HCT116 (cell line): ENCODE measurements around the gene NAA35. TPM values are rescaled to one million over a fixed set of nuclear protein-coding genes. Genes with fewer than 3 reads are reported as not detected.

Source experiments
- ATAC-seq: fragments of 200-7000 bp; cut with Tn5 transposase; 2 replicates; pipeline ENCODE4 v1.9.1; 2020; ENCODE audit warnings: mild to moderate bottlenecking, moderate library complexity
- BruUV-seq: library from RNA; stranded (reverse); fragments of 400-500 nt; replicated peaks from 2 replicates; lab custom pipeline; 2021; lab: Mats Ljungman, UMichigan
- CTCF ChIA-PET: fragments of 300-600 bp; sonication (Branson Sonifier 250); formaldehyde crosslinking; loops from one replicate; lab custom pipeline; 2021; ENCODE audit warnings: antibody characterized with exemption; lab: Charles Lee
- POLR2A ChIA-PET: fragments of 300-600, 350-600 bp; sonication (Branson Sonifier 250); formaldehyde crosslinking; loops from one replicate; lab custom pipeline; 2021; ENCODE audit warnings: antibody characterized with exemption; lab: Charles Lee
- RAD21 ChIA-PET, 2 experiments: fragments of 300-600 bp; sonication (Branson Sonifier 250); formaldehyde crosslinking; loops; one replicate each; lab custom pipeline; 2023; ENCODE audit warnings: low total read pairs in 2 of 2; ENCODE audit not compliant: uncharacterized antibody in 2 of 2, unreplicated experiment in 2 of 2, low non-redundant PET in 1 of 2; lab: Charles Lee
- DNase-seq: peaks from one replicate; pipeline ENCODE4 v3.0.0-alpha.2; 2010; ENCODE audit warnings: low read depth, low spot score
- H2AFZ ChIP-seq: fragments of 200-600 bp; shearing (Covaris generic), sonication (generic); 2 replicates; pipeline ENCODE4 v1.6.1; 2017; ENCODE audit warnings: low read depth, mixed run types, mixed read lengths, antibody characterized with exemption, low read length; ENCODE audit not compliant: poor library complexity, severe bottlenecking
- H3K27ac ChIP-seq: 2 replicates; pipeline ENCODE4 v1.5.1; 2012; ENCODE audit warnings: low read depth, low read length
- H3K27me3 ChIP-seq: fragments of 200-600 bp; sonication (generic); 2 replicates; pipeline ENCODE4 v1.6.1; 2016; ENCODE audit warnings: mixed run types, low read length, mixed read lengths; ENCODE audit not compliant: insufficient read depth
- H3K36me3 ChIP-seq, 2 experiments: fragments of 200-500 bp in 1 of 2; fragments of 200-600 bp in 1 of 2; sonication (Bioruptor generic) in 1 of 2; sonication (generic) in 1 of 2; 2 replicates each; pipeline versions ENCODE4 v1.5.1 to v1.6.1; 2014 to 2016; ENCODE audit warnings: low read length in 2 of 2, inconsistent platforms in 1 of 2, mixed read lengths in 1 of 2, mixed run types in 1 of 2; ENCODE audit not compliant: insufficient read depth in 2 of 2, control insufficient read depth in 1 of 2
- H3K4me1 ChIP-seq, 2 experiments: fragments of 200-600 bp in 1 of 2; sonication (generic) in 1 of 2; 2 replicates each; pipeline versions ENCODE4 v1.5.1 to v1.6.1; 2012 to 2017; ENCODE audit warnings: low read length in 2 of 2, inconsistent platforms in 1 of 2, mild to moderate bottlenecking in 1 of 2, mixed read lengths in 1 of 2, mixed run types in 1 of 2, moderate library complexity in 1 of 2; ENCODE audit not compliant: insufficient read depth in 2 of 2, control insufficient read depth in 1 of 2
- H3K4me2 ChIP-seq: fragments of 200-600 bp; sonication (generic); 2 replicates; pipeline ENCODE4 v1.6.1; 2017; ENCODE audit warnings: mixed run types, low read length, mixed read lengths
- H3K4me3 ChIP-seq, 2 experiments: fragments of 200-600 bp in 1 of 2; sonication (generic) in 1 of 2; replicated peaks in 1 of 2; 2 replicates each; pipeline ENCODE4 v1.5.1; 2011 to 2016; ENCODE audit warnings: low read length in 2 of 2, control low read depth in 1 of 2, low read depth in 1 of 2, mild to moderate bottlenecking in 1 of 2, mixed read lengths in 1 of 2, mixed run types in 1 of 2
- H3K79me2 ChIP-seq: fragments of 200-600 bp; sonication (generic); 2 replicates; pipeline ENCODE4 v1.6.1; 2017; ENCODE audit warnings: mild to moderate bottlenecking, mixed run types, low read length, moderate library complexity, mixed read lengths; ENCODE audit not compliant: insufficient read depth
- H3K9ac ChIP-seq: fragments of 200-600 bp; sonication (generic); 2 replicates; pipeline ENCODE4 v1.6.1; 2016; ENCODE audit warnings: low read length, mixed read lengths
- H3K9me2 ChIP-seq: fragments of 200-600 bp; sonication (generic), shearing (Covaris generic); 2 replicates; pipeline ENCODE4 v1.6.1; 2017; ENCODE audit warnings: mixed run types, mild to moderate bottlenecking, moderate library complexity; ENCODE audit not compliant: insufficient read depth
- H3K9me3 ChIP-seq, 2 experiments: fragments of 200-500 bp in 1 of 2; fragments of 200-600 bp in 1 of 2; sonication (Bioruptor generic) in 1 of 2; sonication (generic) in 1 of 2; 2 replicates each; pipeline ENCODE4 v1.6.1; 2014 to 2017; ENCODE audit warnings: low read length in 2 of 2, mixed read lengths in 2 of 2, inconsistent platforms in 1 of 2, low read depth in 1 of 2, mild to moderate bottlenecking in 1 of 2, mixed run types in 1 of 2, moderate library complexity in 1 of 2; ENCODE audit not compliant: control insufficient read depth in 1 of 2, insufficient read depth in 1 of 2
- H4K20me1 ChIP-seq: fragments of 200-600 bp; sonication (generic), shearing (Covaris generic); 2 replicates; pipeline ENCODE4 v1.6.1; 2017; ENCODE audit warnings: mixed run types, mild to moderate bottlenecking, moderate library complexity; ENCODE audit not compliant: insufficient read depth
- ATF3 ChIP-seq: IDR thresholded peaks from 2 replicates; pipeline ENCODE4 v1.6.1; 2012
- CBX3 ChIP-seq: IDR thresholded peaks from 2 replicates; pipeline ENCODE4 v1.6.1; 2012; ENCODE audit warnings: low read depth
- CEBPB ChIP-seq: IDR thresholded peaks from 2 replicates; pipeline ENCODE4 v1.6.1; 2012; ENCODE audit warnings: low read depth
- CTCF ChIP-seq, 3 experiments: fragments of 200-600 bp in 1 of 3; sonication (generic) in 1 of 3; IDR thresholded peaks in 2 of 3; conservative IDR thresholded peaks in 1 of 3; 2 replicates each; pipeline ENCODE4 v1.5.1; 2012 to 2017; ENCODE audit warnings: low read depth in 2 of 3, low read length in 2 of 3, antibody characterized with exemption in 1 of 3, borderline replicate concordance in 1 of 3, control low read depth in 1 of 3, mild to moderate bottlenecking in 1 of 3, mixed read lengths in 1 of 3, mixed run types in 1 of 3, moderate library complexity in 1 of 3; ENCODE audit not compliant: insufficient read depth in 1 of 3
- EGR1 ChIP-seq: IDR thresholded peaks from 2 replicates; pipeline ENCODE4 v1.6.1; 2012; ENCODE audit warnings: low read depth
- ELF1 ChIP-seq: IDR thresholded peaks from 2 replicates; pipeline ENCODE4 v1.6.1; 2012; ENCODE audit warnings: low read depth, borderline replicate concordance
- EZH2 ChIP-seq: fragments of 200-600 bp; sonication (generic); IDR thresholded peaks from 2 replicates; pipeline ENCODE4 v1.6.1; 2017; ENCODE audit warnings: antibody characterized with exemption, mixed run types
- EZH2phosphoT487 ChIP-seq: fragments of 200-600 bp; IDR thresholded peaks from 2 replicates; pipeline ENCODE4 v1.6.1; 2018; ENCODE audit warnings: antibody characterized with exemption, borderline replicate concordance
- RAD21 ChIP-seq: IDR thresholded peaks from 2 replicates; pipeline ENCODE4 v1.6.1; 2012; ENCODE audit warnings: low read depth, mild to moderate bottlenecking
- REST ChIP-seq: IDR thresholded peaks from 2 replicates; pipeline ENCODE4 v1.6.1; 2012; ENCODE audit warnings: low read depth
- SIN3A ChIP-seq: IDR thresholded peaks from 2 replicates; pipeline ENCODE4 v1.6.1; 2012; ENCODE audit warnings: low read depth
- SRF ChIP-seq: IDR thresholded peaks from 2 replicates; pipeline ENCODE4 v1.6.1; 2012; ENCODE audit warnings: low read depth
- TCF7L2 ChIP-seq: IDR thresholded peaks from 2 replicates; pipeline ENCODE4 v1.7.0; 2011; ENCODE audit warnings: borderline replicate concordance, inconsistent platforms; ENCODE audit not compliant: insufficient read depth, insufficient read length; ENCODE audit errors: extremely low read depth
- YY1 ChIP-seq: IDR thresholded peaks from 2 replicates; pipeline ENCODE4 v1.6.1; 2011; ENCODE audit warnings: low read length, low read depth, moderate library complexity, mild to moderate bottlenecking; ENCODE audit not compliant: insufficient replicate concordance; ENCODE audit errors: extremely low read depth
- ZBTB33 ChIP-seq: IDR thresholded peaks from 2 replicates; pipeline ENCODE4 v1.6.1; 2011; ENCODE audit warnings: mild to moderate bottlenecking, low read length, moderate library complexity; ENCODE audit not compliant: insufficient replicate concordance; ENCODE audit errors: extremely low read depth
- ZNF274 ChIP-seq: fragments of 200-500 bp; sonication (Bioruptor generic); IDR thresholded peaks from 2 replicates; pipeline ENCODE4 v1.6.1; 2014; ENCODE audit warnings: mild to moderate bottlenecking, low read depth, low read length, inconsistent platforms
- intact Hi-C: fragments of 100-400 bp; cut with micrococcal nuclease; formaldehyde crosslinking; loops from 2 replicates; pipeline ENCODE4 v1.10.0; 2022
- total RNA-seq: library from RNA; stranded (reverse); gene quantifications from one replicate; pipeline ENCODE4 v1.2.1, GENCODE V29; 2021; ENCODE audit not compliant: unreplicated experiment

The NAA35 gene
- total RNA-seq, 1 experiment from 2014 or later: 37.0 TPM

DNA sequence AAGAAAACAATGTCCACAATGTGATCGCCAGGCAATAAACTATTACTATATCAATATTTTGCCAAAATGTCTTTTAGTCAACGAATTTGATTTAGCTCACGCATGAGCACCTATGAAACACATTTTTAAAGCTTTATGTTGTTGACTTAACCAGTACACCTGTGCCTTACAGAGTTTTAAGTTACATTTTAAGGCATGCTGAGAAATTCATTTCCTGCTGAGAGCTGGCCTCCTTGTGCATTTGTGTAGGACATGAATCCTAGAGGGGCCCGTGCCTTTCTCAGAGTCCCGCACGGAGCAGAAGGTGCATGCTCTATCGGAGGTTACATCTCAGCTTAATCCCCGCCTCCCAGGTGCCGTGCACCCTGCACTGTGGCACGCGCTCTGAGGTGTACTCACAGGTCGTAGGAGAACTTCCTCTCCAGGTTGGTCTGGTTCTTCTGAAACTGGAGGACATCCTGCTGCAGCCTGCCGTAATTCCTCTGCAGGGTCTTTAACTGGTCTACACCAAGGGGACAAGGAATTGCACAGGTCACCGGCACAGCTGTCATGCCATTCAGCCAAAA is 105.2 kb downstream of the NAA35 start:
- ChIA-PET RAD21 (no interaction called here), POLR2A (no interaction called here), CTCF (no interaction called here)
- Histone ChIP-seq H3K4me1 (no peaks in the 10 kb centered on the region), H3K9me2 (no peaks in the 10 kb centered on the region), H3K4me3 (no peak overlapping the region), H3K79me2 (no peaks in the 10 kb centered on the region), H4K20me1 (no peaks in the 10 kb centered on the region), H3K27ac (no peak overlapping the region), H3K36me3 (no peaks in the 10 kb centered on the region), H3K4me2 (no peak overlapping the region), H3K9me3 (no peaks in the 10 kb centered on the region), H3K27me3 (no peaks in the 10 kb centered on the region), H3K9ac (no peak overlapping the region), H2AFZ (no peak overlapping the region)
- no peak for ATAC-seq
- BruUV-seq: no TSS peak
- DNase-seq: no peak
- no peak for TF ChIP-seq ZNF274
- no peak for TF ChIP-seq SRF
- no peak for TF ChIP-seq CEBPB
- TF ChIP-seq RAD21: no peak
- no peak for TF ChIP-seq SIN3A
- TF ChIP-seq EZH2phosphoT487: no peak
- TF ChIP-seq ZBTB33: no peak
- no peak for TF ChIP-seq ATF3
- TF ChIP-seq YY1: no peak
- TF ChIP-seq REST: no peak
- TF ChIP-seq EZH2: no peak
- TF ChIP-seq ELF1: no peak
- TF ChIP-seq CBX3: no peak
- TF ChIP-seq TCF7L2: no peak
- no peak for TF ChIP-seq EGR1
- TF ChIP-seq CTCF (IDR thresholded peaks at IDR 0.05 in 2 of 3, conservative IDR thresholded peaks at IDR 0.05 in 1 of 3; ENCODE audit: borderline replicate concordance in 1 of 3, insufficient read depth in 1 of 3, low read depth in 2 of 3, low read length in 2 of 3): no peak
- intact Hi-C loops: no loop called here
